Activated naive CD4-positive, alpha-beta T cell treated with anti-CD3 and anti-CD28 coated beads for 36 hours (primary cell): ENCODE data around the gene KRTAP9-9. TPM values are rescaled to one million over a fixed set of nuclear protein-coding genes. Genes with fewer than 3 reads are reported as not detected.

ENCODE experiments used
- CTCF ChIA-PET: fragments of 350-600 bp; sonication (Branson Sonifier 250); formaldehyde crosslinking; loops from one replicate; lab custom pipeline; 2021; ENCODE audit warnings: antibody characterized with exemption; lab: Charles Lee
- DNase-seq: peaks from one replicate; pipeline ENCODE4 v3.0.0-alpha.2; 2020
- H3K27ac Mint-ChIP-seq: one replicate; pipeline ENCODE4 v1.8.0; 2021; ENCODE audit warnings: mild to moderate bottlenecking, mixed read lengths
- H3K27me3 Mint-ChIP-seq: one replicate; pipeline ENCODE4 v1.8.0; 2021; ENCODE audit warnings: low read depth, mixed read lengths
- H3K36me3 Mint-ChIP-seq: one replicate; pipeline ENCODE4 v1.8.0; 2021; ENCODE audit warnings: low read depth, mixed read lengths
- H3K4me1 Mint-ChIP-seq: one replicate; pipeline ENCODE4 v1.8.0; 2021; ENCODE audit warnings: low read depth, mixed read lengths
- H3K4me3 Mint-ChIP-seq: one replicate; pipeline ENCODE4 v1.8.0; 2021; ENCODE audit warnings: mild to moderate bottlenecking, moderate library complexity, mixed read lengths
- H3K9me3 Mint-ChIP-seq: one replicate; pipeline ENCODE4 v1.8.0; 2021; ENCODE audit warnings: mixed read lengths
- intact Hi-C: fragments of 100-400 bp; cut with micrococcal nuclease; formaldehyde crosslinking; loops from one replicate; pipeline ENCODE4 v1.15.1; 2023
- total RNA-seq, 2 experiments: library from RNA; stranded (reverse); gene quantifications; one replicate each; pipeline ENCODE4 v1.2.3, GENCODE V29; 2021

The KRTAP9-9 gene
- total RNA-seq, 2 experiments from 2014 or later, result not detected

DNA sequence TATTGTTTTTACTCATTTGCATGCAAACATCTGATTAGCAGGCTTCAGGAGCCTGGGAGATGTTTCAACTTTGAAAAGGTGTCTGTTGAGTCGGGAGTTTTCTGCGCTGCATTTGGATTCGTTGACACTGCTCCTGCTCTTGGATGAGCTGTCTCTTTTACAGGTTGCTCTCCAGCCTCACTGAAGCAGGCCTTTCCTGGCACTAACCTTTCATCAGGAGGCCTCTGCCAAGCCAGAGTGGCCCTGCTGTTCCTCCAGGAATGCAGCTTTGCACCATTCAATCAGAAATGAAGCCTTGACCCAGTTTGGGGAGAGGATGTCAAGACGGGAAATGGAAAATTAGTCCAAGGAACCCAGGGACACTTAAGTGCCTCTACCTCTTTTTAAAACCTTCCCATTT is 47.8 kb downstream of the KRTAP9-9 start:
- Mint-ChIP-seq H3K27me3 (no peaks in the 10 kb centered on the region), H3K36me3 (no peaks in the 10 kb centered on the region), H3K4me3 (no peak overlapping the region), H3K4me1 (peaks cover 25% of the 10 kb centered on the region), H3K9me3 (peaks cover 7% of the 10 kb centered on the region), H3K27ac (no peak overlapping the region)
- no peak for DNase-seq
- intact Hi-C loops, result no loop called here
- CTCF ChIA-PET, result interaction anchor here (1.0 to 3.4 kb wide), 2 partner anchors 11 to 19 kb away, joined by 3 to 8 read pairs; no protein-coding TSS in a partner anchor

- Mint-ChIP-seq H3K4me1 (peaks cover 36% of the 10 kb centered on the region), H3K4me3 (no peak overlapping the region), H3K36me3 (no peaks in the 10 kb centered on the region), H3K9me3 (peaks cover 7% of the 10 kb centered on the region), H3K27ac (no peak overlapping the region), H3K27me3 (no peaks in the 10 kb centered on the region)
- CTCF ChIA-PET, result interaction anchor here (3.4 kb wide), 1 partner anchor 18 kb away, joined by 8 read pairs; no protein-coding TSS in a partner anchor
- intact Hi-C loops, result no loop called here
- DNase-seq, result no peak
These were observed 48.9 kb downstream of the KRTAP9-9 start for GRCh38 chr17:41304091-41304490.

Other genes with a start within 250 kb of the KRTAP9-9 start
- not detected for gene KRTAP3-1, start 246.3 kb upstream of the KRTAP9-9 start, total RNA-seq
- not detected for gene KRTAP1-5, start 228.2 kb upstream of the KRTAP9-9 start, total RNA-seq
- not detected for gene KRTAP1-4, start 225.2 kb upstream of the KRTAP9-9 start, total RNA-seq
- gene KRTAP1-3, start 220.5 kb upstream of the KRTAP9-9 start, total RNA-seq, result not detected
- not detected for gene KRTAP1-1, start 213.9 kb upstream of the KRTAP9-9 start, total RNA-seq
- not detected for gene KRTAP2-1, start 208.1 kb upstream of the KRTAP9-9 start, total RNA-seq
- not detected for gene KRTAP2-2, start 200.2 kb upstream of the KRTAP9-9 start, total RNA-seq
- not detected for gene KRTAP2-3, start 195.3 kb upstream of the KRTAP9-9 start, total RNA-seq
- not detected for gene KRTAP2-4, start 189.5 kb upstream of the KRTAP9-9 start, total RNA-seq
- gene KRTAP4-7, start 171.2 kb upstream of the KRTAP9-9 start, total RNA-seq, result not detected
- gene KRTAP4-8, start 157.2 kb upstream of the KRTAP9-9 start, total RNA-seq, result not detected
- not detected for gene KRTAP4-16, start 153.2 kb upstream of the KRTAP9-9 start, total RNA-seq
- gene KRTAP4-9, start 150.0 kb upstream of the KRTAP9-9 start, total RNA-seq, result not detected
- not detected for gene KRTAP4-11, start 137.0 kb upstream of the KRTAP9-9 start, total RNA-seq
- not detected for gene KRTAP4-12, start 131.2 kb upstream of the KRTAP9-9 start, total RNA-seq
- gene KRTAP4-6, start 114.8 kb upstream of the KRTAP9-9 start, total RNA-seq, result not detected
- gene KRTAP4-5, start 105.6 kb upstream of the KRTAP9-9 start, total RNA-seq, result not detected
- not detected for gene KRTAP4-4, start 94.6 kb upstream of the KRTAP9-9 start, total RNA-seq
- gene KRTAP4-3, start 87.2 kb upstream of the KRTAP9-9 start, total RNA-seq, result not detected
- not detected for gene KRTAP4-2, start 77.2 kb upstream of the KRTAP9-9 start, total RNA-seq
- gene KRTAP4-1, start 70.5 kb upstream of the KRTAP9-9 start, total RNA-seq, result not detected
- not detected for gene KRTAP9-1, start 65.5 kb upstream of the KRTAP9-9 start, total RNA-seq
- gene KRTAP9-2, start 28.7 kb upstream of the KRTAP9-9 start, total RNA-seq, result not detected
- gene KRTAP9-3, start 22.9 kb upstream of the KRTAP9-9 start, total RNA-seq, result not detected
- not detected for gene KRTAP9-8, start 17.4 kb upstream of the KRTAP9-9 start, total RNA-seq
- not detected for gene KRTAP9-4, start 5.7 kb upstream of the KRTAP9-9 start, total RNA-seq
- not detected for gene KRTAP9-6, start 10.0 kb downstream of the KRTAP9-9 start, total RNA-seq
- not detected for gene KRTAP9-7, start 20.3 kb downstream of the KRTAP9-9 start, total RNA-seq
- not detected for gene KRTAP29-1, start 47.5 kb downstream of the KRTAP9-9 start, total RNA-seq
- gene KRTAP16-1, start 53.9 kb downstream of the KRTAP9-9 start, total RNA-seq, result under 1 TPM in 1 of 2 experiments, not detected in 1; 0.15 TPM
- gene KRTAP17-1, start 60.3 kb downstream of the KRTAP9-9 start, total RNA-seq, result not detected
- gene KRT33A, start 95.4 kb downstream of the KRTAP9-9 start, total RNA-seq, result not detected
- gene KRT33B, start 114.4 kb downstream of the KRTAP9-9 start, total RNA-seq, result not detected
- not detected for gene KRT34, start 126.9 kb downstream of the KRTAP9-9 start, total RNA-seq
- not detected for gene KRT31, start 142.2 kb downstream of the KRTAP9-9 start, total RNA-seq
- not detected for gene KRT37, start 169.2 kb downstream of the KRTAP9-9 start, total RNA-seq
- not detected for gene KRT38, start 185.6 kb downstream of the KRTAP9-9 start, total RNA-seq
- not detected for gene KRT32, start 212.0 kb downstream of the KRTAP9-9 start, total RNA-seq
- gene KRT35, start 225.8 kb downstream of the KRTAP9-9 start, total RNA-seq, result not detected
- gene KRT36, start 234.5 kb downstream of the KRTAP9-9 start, total RNA-seq, result not detected